Mesenchymal stem cell (in vitro differentiated cells and primary cell): Measurements from ENCODE around the gene LRRC47.
A peak's percentile ranks its signal among the peaks of the same experiment; 100 is the strongest.

Source experiments
- DNase-seq: peaks from one replicate; pipeline ENCODE4 v3.0.0-alpha.2; 2013
- H2AFZ ChIP-seq: one replicate; pipeline ENCODE4 v1.6.1; 2013; ENCODE audit warnings: low read depth, mild to moderate bottlenecking, control low read depth, inconsistent platforms, low read length, moderate library complexity
- H2AK5ac ChIP-seq: 2 replicates; pipeline ENCODE4 v1.6.1; 2013; ENCODE audit warnings: low read length, moderate library complexity, mild to moderate bottlenecking, inconsistent platforms; ENCODE audit not compliant: severe bottlenecking
- H2BK120ac ChIP-seq: one replicate; pipeline ENCODE4 v1.6.1; 2013; ENCODE audit warnings: low read depth, mild to moderate bottlenecking, inconsistent platforms, low read length, moderate library complexity
- H2BK12ac ChIP-seq, 2 experiments: one replicate each; pipeline ENCODE4 v1.6.1; 2013; ENCODE audit warnings: inconsistent platforms in 2 of 2, low read length in 2 of 2, mild to moderate bottlenecking in 2 of 2, moderate library complexity in 2 of 2, control low read depth in 1 of 2
- H2BK15ac ChIP-seq: one replicate; pipeline ENCODE4 v1.6.1; 2013; ENCODE audit warnings: mild to moderate bottlenecking, low read depth, inconsistent platforms; ENCODE audit not compliant: poor library complexity, severe bottlenecking
- H2BK5ac ChIP-seq: 2 replicates; pipeline ENCODE4 v1.6.1; 2013; ENCODE audit warnings: low read depth, mild to moderate bottlenecking, low read length, control low read depth, inconsistent platforms; ENCODE audit not compliant: poor library complexity, severe bottlenecking
- H3K14ac ChIP-seq, 2 experiments: one replicate each; pipeline ENCODE4 v1.6.1; 2013; ENCODE audit warnings: inconsistent platforms in 2 of 2, low read length in 2 of 2, control low read depth in 1 of 2, mild to moderate bottlenecking in 1 of 2, moderate library complexity in 1 of 2
- H3K18ac ChIP-seq, 2 experiments: one replicate each; pipeline ENCODE4 v1.6.1; 2013; ENCODE audit warnings: inconsistent platforms in 2 of 2, low read length in 2 of 2, control low read depth in 1 of 2, low read depth in 1 of 2, mild to moderate bottlenecking in 1 of 2
- H3K23ac ChIP-seq, 2 experiments: one replicate each; pipeline ENCODE4 v1.6.1; 2013; ENCODE audit warnings: inconsistent platforms in 2 of 2, low read length in 2 of 2, mild to moderate bottlenecking in 2 of 2, moderate library complexity in 2 of 2, control low read depth in 1 of 2
- H3K27ac ChIP-seq: 2 replicates; pipeline ENCODE4 v1.5.1; 2013; ENCODE audit warnings: mild to moderate bottlenecking, moderate library complexity, low read length, control low read depth, inconsistent platforms; ENCODE audit not compliant: poor library complexity, severe bottlenecking
- H3K27me3 ChIP-seq, 2 experiments: 2 replicates each; pipeline versions ENCODE4 v1.6.1 to v1.7.0; 2013; ENCODE audit warnings: low read length in 2 of 2, mild to moderate bottlenecking in 2 of 2, moderate library complexity in 2 of 2, control low read depth in 1 of 2, inconsistent platforms in 1 of 2; ENCODE audit not compliant: control insufficient read depth in 1 of 2, insufficient read depth in 1 of 2
- H3K36me3 ChIP-seq, 2 experiments: 2 replicates each; pipeline versions ENCODE4 v1.6.1 to v1.7.0; 2013; ENCODE audit warnings: low read length in 2 of 2, control low read depth in 1 of 2, inconsistent platforms in 1 of 2, low read depth in 1 of 2, mild to moderate bottlenecking in 1 of 2; ENCODE audit not compliant: insufficient read depth in 2 of 2, control insufficient read depth in 1 of 2
- H3K4ac ChIP-seq, 2 experiments: one replicate each; pipeline ENCODE4 v1.6.1; 2013; ENCODE audit warnings: inconsistent platforms in 2 of 2, low read length in 2 of 2, mild to moderate bottlenecking in 2 of 2, moderate library complexity in 2 of 2, control low read depth in 1 of 2, low read depth in 1 of 2
- H3K4me1 ChIP-seq: 2 replicates; pipeline ENCODE4 v1.6.1; 2013; ENCODE audit warnings: low read depth, low read length, control low read depth; ENCODE audit not compliant: control insufficient read depth, insufficient read depth
- H3K4me2 ChIP-seq: 2 replicates; pipeline ENCODE4 v1.6.1; 2013; ENCODE audit warnings: low read length, mild to moderate bottlenecking, inconsistent platforms; ENCODE audit not compliant: poor library complexity, severe bottlenecking
- H3K4me3 ChIP-seq, 2 experiments: 2 replicates each; pipeline versions ENCODE4 v1.5.1 to v1.7.0; 2013; ENCODE audit warnings: low read length in 2 of 2, mild to moderate bottlenecking in 2 of 2, control low read depth in 1 of 2, low read depth in 1 of 2; ENCODE audit not compliant: insufficient read depth in 1 of 2
- H3K79me1 ChIP-seq: replicated peaks from 2 replicates; pipeline ENCODE4 v1.6.1; 2013; ENCODE audit warnings: mild to moderate bottlenecking, control low read depth, low read length, inconsistent platforms; ENCODE audit not compliant: poor library complexity, severe bottlenecking
- H3K9ac ChIP-seq: 2 replicates; pipeline ENCODE4 v1.7.0; 2013; ENCODE audit warnings: mild to moderate bottlenecking, low read length, moderate library complexity
- H3K9me3 ChIP-seq: 2 replicates; pipeline ENCODE4 v1.7.0; 2013; ENCODE audit warnings: mild to moderate bottlenecking, low read length; ENCODE audit not compliant: control insufficient read depth
- H4K8ac ChIP-seq: one replicate; pipeline ENCODE4 v1.6.1; 2013; ENCODE audit warnings: inconsistent platforms, mild to moderate bottlenecking, low read length, moderate library complexity
- H4K91ac ChIP-seq: one replicate; pipeline ENCODE4 v1.6.1; 2013; ENCODE audit warnings: mild to moderate bottlenecking, low read length, inconsistent platforms
- WGBS: methylation state at CpG from one replicate; pipeline ENCODE4 v1.1.7; 2013; ENCODE audit warnings: mixed read lengths; 5-methylcytosine and 5-hydroxymethylcytosine counted together

LRRC47 gene

GRCh38 chr1:3831689-3832088 lies 35.4 kb upstream of the LRRC47 start:
- Histone ChIP-seq H3K79me1 (no peaks in the 10 kb centered on the region), H3K4ac (no peak overlapping the region), H3K9ac (no peak overlapping the region), H4K91ac (no peak overlapping the region), H3K36me3 (peaks cover 50 to 85% of the 10 kb centered on the region in 2 experiments), H3K4me1 (peaks cover 5% of the 10 kb centered on the region), H3K14ac (no peak overlapping the region), H3K4me2 (no peak overlapping the region), H2BK120ac (no peak overlapping the region), H2AK5ac (no peak overlapping the region), H3K27ac (no peak overlapping the region), H3K4me3 (no peak overlapping the region), H3K27me3 (no peaks in the 10 kb centered on the region), H2BK5ac (no peak overlapping the region), H4K8ac (no peak overlapping the region), H3K23ac (no peak overlapping the region), H3K18ac (no peak overlapping the region), H2AFZ (no peak overlapping the region), H2BK12ac (no peak overlapping the region), H2BK15ac (no peak overlapping the region), H3K9me3 (peaks cover under 1% of the 10 kb centered on the region)
- no peak for DNase-seq
- WGBS: 95% methylated on average over 4 of the region's 6 CpGs

- Histone ChIP-seq H3K23ac (no peak overlapping the region), H4K91ac (no peak overlapping the region), H3K36me3 (peaks cover 67 to 89% of the 10 kb centered on the region in 2 experiments), H3K79me1 (no peaks in the 10 kb centered on the region), H3K9ac (no peak overlapping the region), H2BK5ac (no peak overlapping the region), H3K4ac (no peak overlapping the region), H2AFZ (no peak overlapping the region), H3K4me3 (no peak overlapping the region), H2BK15ac (no peak overlapping the region), H2BK12ac (no peak overlapping the region), H3K27ac (no peak overlapping the region), H2AK5ac (no peak overlapping the region), H3K9me3 (no peaks in the 10 kb centered on the region), H3K18ac (no peak overlapping the region), H3K4me1 (peaks cover 6% of the 10 kb centered on the region), H3K4me2 (no peak overlapping the region), H4K8ac (no peak overlapping the region), H3K27me3 (no peaks in the 10 kb centered on the region), H2BK120ac (no peak overlapping the region), H3K14ac (no peak overlapping the region)
- WGBS: 94% methylated on average over 5 of the region's 8 CpGs
- DNase-seq: no peak
Measured at GRCh38 chr1:3828391-3828790, 32.1 kb upstream of the LRRC47 start.

DNA sequence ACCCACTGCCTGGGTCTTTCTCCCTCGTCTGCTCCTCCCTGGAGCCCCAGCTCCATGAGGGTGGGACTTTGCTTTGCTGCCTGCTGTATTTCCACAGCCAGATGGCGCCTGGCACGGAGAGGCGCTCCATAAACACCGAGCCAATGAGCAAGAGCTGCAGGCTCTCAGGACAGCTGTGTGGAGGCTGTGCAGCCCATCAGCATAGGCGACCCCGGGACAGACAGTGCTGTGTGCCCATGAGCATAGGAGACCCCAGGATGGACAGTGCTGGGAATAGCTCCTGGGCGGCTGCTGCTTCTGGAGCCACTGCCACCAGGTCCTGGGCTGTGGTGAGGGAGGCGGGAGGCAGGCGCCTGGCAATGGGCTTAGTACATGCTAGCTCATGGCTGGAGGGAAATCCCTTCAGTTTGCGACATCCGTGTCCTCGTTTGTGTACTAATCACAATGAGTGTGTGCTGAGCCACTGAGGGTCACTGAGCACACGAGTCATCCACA lies 31.6 kb upstream of the LRRC47 start:
- no peak overlapping the region for H3K4me3 ChIP-seq
- no peaks in the 10 kb centered on the region for H3K9me3 ChIP-seq
- no peak overlapping the region for H4K8ac ChIP-seq
- H2AFZ ChIP-seq: no peak overlapping the region
- H3K4me1 ChIP-seq: peaks cover 6% of the 10 kb centered on the region
- H3K27me3 ChIP-seq: no peaks in the 10 kb centered on the region
- H3K79me1 ChIP-seq: no peaks in the 10 kb centered on the region
- H2AK5ac ChIP-seq: no peak overlapping the region
- no peak overlapping the region for H2BK15ac ChIP-seq
- H3K4me2 ChIP-seq: no peak overlapping the region
- H3K27ac ChIP-seq: no peak overlapping the region
- H3K36me3 ChIP-seq: peaks cover 69 to 90% of the 10 kb centered on the region in 2 experiments
- no peak overlapping the region for H3K23ac ChIP-seq
- H3K4ac ChIP-seq: no peak overlapping the region
- H2BK5ac ChIP-seq: no peak overlapping the region
- H2BK12ac ChIP-seq: no peak overlapping the region
- peak; percentile 11 for DNase-seq
- H3K14ac ChIP-seq: no peak overlapping the region
- 90% methylated on average over 14 of the region's 14 CpGs for WGBS
- H3K18ac ChIP-seq: no peak overlapping the region
- no peak overlapping the region for H4K91ac ChIP-seq
- no peak overlapping the region for H3K9ac ChIP-seq
- H2BK120ac ChIP-seq: no peak overlapping the region

DNA sequence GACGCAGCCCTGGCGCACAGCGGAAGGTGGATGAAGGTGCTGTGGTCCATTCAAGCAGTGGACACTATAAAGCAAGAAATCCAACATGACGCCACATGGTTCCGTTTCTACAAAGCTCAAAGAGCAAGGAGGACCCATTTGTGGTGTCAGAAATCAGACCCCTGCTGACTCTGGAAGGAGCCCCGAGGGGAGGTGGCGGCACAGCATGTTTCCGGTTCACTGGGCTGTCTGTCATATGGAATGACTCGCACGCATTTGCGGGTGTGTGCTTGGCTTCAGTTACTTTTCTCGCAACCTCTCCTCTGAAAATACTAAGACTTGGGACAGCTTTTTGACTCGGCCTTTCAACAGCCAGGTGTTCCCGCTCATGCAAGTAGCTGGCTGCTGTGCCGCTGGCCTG lies 29.1 kb upstream of the LRRC47 start:
- H2BK5ac ChIP-seq: no peak overlapping the region
- no peak for DNase-seq
- H3K9me3 ChIP-seq: no peaks in the 10 kb centered on the region
- H3K18ac ChIP-seq: no peak overlapping the region
- H4K91ac ChIP-seq: no peak overlapping the region
- H2BK15ac ChIP-seq: no peak overlapping the region
- no peak overlapping the region for H3K4me2 ChIP-seq
- H4K8ac ChIP-seq: no peak overlapping the region
- no peak overlapping the region for H3K14ac ChIP-seq
- no peak overlapping the region for H2BK12ac ChIP-seq
- no peak overlapping the region for H3K23ac ChIP-seq
- H3K4me1 ChIP-seq: peaks cover 17% of the 10 kb centered on the region
- H2AFZ ChIP-seq: no peak overlapping the region
- H2AK5ac ChIP-seq: no peak overlapping the region
- no peak overlapping the region for H3K4ac ChIP-seq
- H3K9ac ChIP-seq: no peak overlapping the region
- no peak overlapping the region for H2BK120ac ChIP-seq
- peaks cover 78 to 94% of the 10 kb centered on the region in 2 experiments for H3K36me3 ChIP-seq
- no peaks in the 10 kb centered on the region for H3K79me1 ChIP-seq
- no peak overlapping the region for H3K4me3 ChIP-seq
- no peak overlapping the region for H3K27ac ChIP-seq
- 96% methylated on average over 15 of the region's 15 CpGs for WGBS
- no peaks in the 10 kb centered on the region for H3K27me3 ChIP-seq
